ENCODE results near the gene RHBDF2. TPM values are rescaled to one million over a fixed set of nuclear protein-coding genes. Genes with fewer than 3 reads are reported as not detected.
"Not testable (repeated sequence)": the region's sequence is repeated elsewhere in the genome, so short reads cannot be mapped to it uniquely, and the experiment has no call there.

Gene RHBDF2
- polyA plus RNA-seq, 1 donor (not counting 4 experiments of a cell fraction or from before 2014, with no cell fraction given), result 14.9 TPM

GRCh38 chr17:76534831-76535732 is 33.9 kb upstream of the RHBDF2 start:
- Histone ChIP-seq H3K27ac (ENCODE audit: control insufficient read depth, insufficient read depth, low read length) (no peak overlapping the region), H3K9me1 (ENCODE audit: control insufficient read depth, extremely low read depth, insufficient read depth, low read length) (no peaks in the 10 kb centered on the region), H3K4me3 (ENCODE audit: control insufficient read depth in 2 of 3, extremely low read depth in 1 of 3, insufficient read depth in 2 of 3, low read depth in 1 of 3, low read length in 3 of 3) (no peak overlapping the region), H3K27me3 (ENCODE audit: control insufficient read depth, extremely low read depth, insufficient read depth, low read length) (peaks cover 23% of the 10 kb centered on the region), H3K9me3 (ENCODE audit: control insufficient read depth, low read depth, low read length) (no peaks in the 10 kb centered on the region), H3K4me1 (ENCODE audit: control insufficient read depth, extremely low read depth, insufficient read depth, low read length) (peaks cover 41% of the 10 kb centered on the region), H3K4me2 (ENCODE audit: control insufficient read depth, extremely low read depth, insufficient read depth, low read depth, low read length) (no peak overlapping the region), H2AFZ (ENCODE audit: control insufficient read depth, low read length) (peak overlapping the region; percentile 38), H4K20me1 (ENCODE audit: control insufficient read depth, extremely low read depth, insufficient read depth, low read length) (no peaks in the 10 kb centered on the region), H3K36me3 (ENCODE audit: control insufficient read depth in 2 of 2, extremely low read depth in 1 of 2, insufficient read depth in 2 of 2, low read length in 2 of 2) (no peaks in the 10 kb centered on the region), H3K9ac (ENCODE audit: control insufficient read depth, extremely low read depth, insufficient read depth, low read length) (no peak overlapping the region), H3K79me2 (ENCODE audit: control insufficient read depth, insufficient read depth, low read length) (no peaks in the 10 kb centered on the region)
- TF ChIP-seq EZH2 (IDR thresholded peaks at IDR 0.05; ENCODE audit: low read length) (no peak), CTCF (optimal IDR thresholded peaks at IDR 0.05 in 1 of 3, IDR thresholded peaks at IDR 0.05 in 1 of 3, conservative IDR thresholded peaks at IDR 0.05 in 1 of 3; ENCODE audit: extremely low read depth in 1 of 3, insufficient read depth in 2 of 3, low read length in 3 of 3) (no peak)
- no peak for DNase-seq (ENCODE audit: low read depth, low spot score)
- FAIRE-seq, result no peak
- dilution Hi-C loops (cut with MboI; ENCODE audit: extremely low pct_ligation_motif_present, low sequenced_read_pairs), result no loop called here

GRCh38 chr17:76533640-76534359 is 32.6 kb upstream of the RHBDF2 start:
- FAIRE-seq; H3K9me3 ChIP-seq (ENCODE audit: control insufficient read depth, low read depth, low read length); H3K36me3 ChIP-seq (ENCODE audit: control insufficient read depth in 2 of 2, extremely low read depth in 1 of 2, insufficient read depth in 2 of 2, low read length in 2 of 2); H3K4me3 ChIP-seq (ENCODE audit: control insufficient read depth in 2 of 3, extremely low read depth in 1 of 3, insufficient read depth in 2 of 3, low read depth in 1 of 3, low read length in 3 of 3); DNase-seq (ENCODE audit: low read depth, low spot score); H4K20me1 ChIP-seq (ENCODE audit: control insufficient read depth, extremely low read depth, insufficient read depth, low read length); H3K79me2 ChIP-seq (ENCODE audit: control insufficient read depth, insufficient read depth, low read length); H3K9ac ChIP-seq (ENCODE audit: control insufficient read depth, extremely low read depth, insufficient read depth, low read length); H3K4me2 ChIP-seq (ENCODE audit: control insufficient read depth, extremely low read depth, insufficient read depth, low read depth, low read length); dilution Hi-C loops (cut with MboI; ENCODE audit: extremely low pct_ligation_motif_present, low sequenced_read_pairs); H3K27ac ChIP-seq (ENCODE audit: control insufficient read depth, insufficient read depth, low read length); H3K9me1 ChIP-seq (ENCODE audit: control insufficient read depth, extremely low read depth, insufficient read depth, low read length); H2AFZ ChIP-seq (ENCODE audit: control insufficient read depth, low read length): not testable (repeated sequence)
- H3K4me1 ChIP-seq (ENCODE audit: control insufficient read depth, extremely low read depth, insufficient read depth, low read length), result peaks cover 53% of the 10 kb centered on the region
- peaks cover 19% of the 10 kb centered on the region for H3K27me3 ChIP-seq (ENCODE audit: control insufficient read depth, extremely low read depth, insufficient read depth, low read length)

Data from keratinocyte (primary cell).